NB4 (cell line): ENCODE results near the gene CFAP99.
"Not testable (repeated sequence)": the region's sequence is repeated elsewhere in the genome, so short reads cannot be mapped to it uniquely, and the experiment has no call there.

Experiments used
- DNase-seq: peaks from one replicate; pipeline ENCODE4 v3.0.0; 2010; ENCODE audit warnings: low read depth
- H3K4me3 ChIP-seq: one replicate; pipeline ENCODE4 v1.5.1; 2011; ENCODE audit warnings: mild to moderate bottlenecking, low read depth, low read length, moderate library complexity
- MYC ChIP-seq: IDR thresholded peaks from 2 replicates; pipeline ENCODE4 v1.6.1; 2011; ENCODE audit warnings: low read depth, low read length
- POLR2A ChIP-seq: IDR thresholded peaks from 2 replicates; pipeline ENCODE4 v1.6.1; 2011; ENCODE audit warnings: mild to moderate bottlenecking; ENCODE audit not compliant: insufficient read length; ENCODE audit errors: extremely low read depth
- TF ChIP-seq, protein P1 (sequence below): IDR thresholded peaks from one replicate; pipeline ENCODE4 v1.5.1; 2012; ENCODE audit warnings: low read depth, low read length
- TF ChIP-seq, protein P2 (sequence below): IDR thresholded peaks from 2 replicates; pipeline ENCODE4 v1.6.1; 2011; ENCODE audit warnings: low read depth, low read length

The CFAP99 gene

DNA sequence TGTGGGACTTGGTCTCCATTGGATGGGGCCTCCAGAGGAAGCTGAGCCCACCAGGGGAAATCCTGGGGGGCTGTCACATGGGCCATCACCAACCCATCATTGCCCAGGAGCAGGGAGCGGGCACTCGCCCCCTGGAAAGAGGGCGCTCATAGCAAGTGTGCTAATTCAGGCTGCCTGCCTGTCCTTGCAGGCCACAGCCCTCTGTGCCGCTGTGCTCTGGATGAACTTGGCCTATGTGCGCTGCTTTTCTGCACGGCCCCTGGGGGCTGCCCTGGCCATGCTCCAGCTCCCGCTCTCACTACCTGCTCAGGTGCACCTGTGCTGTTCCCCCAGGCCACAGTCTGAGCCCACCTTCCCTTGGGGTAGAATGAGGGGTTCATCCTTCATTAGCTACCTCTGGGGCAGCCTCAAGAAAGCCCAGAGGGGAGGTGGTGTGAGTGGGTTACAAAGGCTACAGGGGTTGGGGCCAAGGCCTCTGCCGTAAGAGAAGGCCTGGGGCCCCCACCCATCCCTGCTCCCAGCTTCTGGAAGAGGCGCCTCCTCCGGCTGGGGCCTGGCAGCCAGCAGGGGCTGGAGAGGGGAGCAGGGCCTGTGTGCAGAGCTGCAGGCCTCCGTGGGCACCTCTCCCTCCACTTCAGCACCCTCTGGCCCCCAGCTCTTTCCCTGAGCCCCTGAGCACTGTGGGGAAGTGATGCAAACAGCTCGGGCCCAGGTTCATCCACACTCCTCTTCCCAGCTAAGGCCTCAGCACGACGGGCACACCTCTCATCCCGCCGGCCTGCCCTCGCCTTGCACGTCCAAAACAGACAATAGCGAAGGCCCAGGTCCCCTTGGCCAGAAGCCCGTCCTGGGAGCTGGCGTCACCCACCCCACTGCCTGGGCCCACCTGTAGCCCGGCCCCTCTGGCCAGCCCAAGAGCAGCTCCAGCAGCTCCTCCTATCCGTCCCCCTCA, 8.9 kb downstream of the CFAP99 start:
- TF ChIP-seq, protein P1, sequence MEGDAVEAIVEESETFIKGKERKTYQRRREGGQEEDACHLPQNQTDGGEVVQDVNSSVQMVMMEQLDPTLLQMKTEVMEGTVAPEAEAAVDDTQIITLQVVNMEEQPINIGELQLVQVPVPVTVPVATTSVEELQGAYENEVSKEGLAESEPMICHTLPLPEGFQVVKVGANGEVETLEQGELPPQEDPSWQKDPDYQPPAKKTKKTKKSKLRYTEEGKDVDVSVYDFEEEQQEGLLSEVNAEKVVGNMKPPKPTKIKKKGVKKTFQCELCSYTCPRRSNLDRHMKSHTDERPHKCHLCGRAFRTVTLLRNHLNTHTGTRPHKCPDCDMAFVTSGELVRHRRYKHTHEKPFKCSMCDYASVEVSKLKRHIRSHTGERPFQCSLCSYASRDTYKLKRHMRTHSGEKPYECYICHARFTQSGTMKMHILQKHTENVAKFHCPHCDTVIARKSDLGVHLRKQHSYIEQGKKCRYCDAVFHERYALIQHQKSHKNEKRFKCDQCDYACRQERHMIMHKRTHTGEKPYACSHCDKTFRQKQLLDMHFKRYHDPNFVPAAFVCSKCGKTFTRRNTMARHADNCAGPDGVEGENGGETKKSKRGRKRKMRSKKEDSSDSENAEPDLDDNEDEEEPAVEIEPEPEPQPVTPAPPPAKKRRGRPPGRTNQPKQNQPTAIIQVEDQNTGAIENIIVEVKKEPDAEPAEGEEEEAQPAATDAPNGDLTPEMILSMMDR, result no peak
- TF ChIP-seq, protein P2, sequence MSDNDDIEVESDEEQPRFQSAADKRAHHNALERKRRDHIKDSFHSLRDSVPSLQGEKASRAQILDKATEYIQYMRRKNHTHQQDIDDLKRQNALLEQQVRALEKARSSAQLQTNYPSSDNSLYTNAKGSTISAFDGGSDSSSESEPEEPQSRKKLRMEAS, result no peak
- TF ChIP-seq POLR2A (no peak), MYC (no peak)
- no peak for DNase-seq

DNA sequence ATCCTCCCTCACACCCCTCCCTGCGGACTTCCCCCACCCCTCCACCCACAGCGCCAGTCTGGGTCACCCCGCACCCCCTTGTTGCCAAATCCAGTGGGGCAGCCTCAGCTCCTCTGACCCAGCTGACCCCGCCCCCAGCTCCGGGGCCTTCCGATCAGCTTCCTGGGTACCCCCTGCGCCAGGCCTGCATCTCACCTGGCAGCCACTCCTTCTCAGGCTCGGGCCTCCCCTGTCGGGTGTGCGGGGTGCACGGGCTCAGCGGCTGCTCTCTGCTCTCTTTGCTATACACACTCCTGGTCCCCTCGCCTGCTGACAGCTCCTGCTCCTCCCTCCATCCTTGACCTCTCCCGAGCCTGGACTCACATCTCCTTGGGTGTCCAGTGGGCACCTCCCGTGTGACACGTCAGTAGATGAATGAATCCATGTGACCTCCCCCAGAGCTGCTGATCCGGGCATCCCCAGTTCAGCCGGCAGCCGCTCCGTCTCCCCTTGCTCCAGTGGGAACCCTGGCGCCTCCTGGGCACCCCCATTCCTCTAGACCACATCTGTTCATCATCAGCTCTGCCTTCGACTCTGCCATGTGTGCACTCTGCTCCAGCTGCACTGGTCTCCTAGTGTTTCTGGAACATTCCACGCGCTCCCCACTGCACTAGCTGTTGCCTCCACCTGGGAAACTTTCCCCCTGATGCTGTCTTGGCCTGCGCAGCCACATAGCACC, 9.9 kb downstream of the CFAP99 start:
- no peak for TF ChIP-seq MYC
- TF ChIP-seq, protein P1, result no peak
- TF ChIP-seq, protein P2, result no peak
- no peak for TF ChIP-seq POLR2A
- no peak overlapping the region for H3K4me3 ChIP-seq
- DNase-seq, result no peak

More for the DNA sequence above, 8.9 kb downstream of the CFAP99 start:
- H3K4me3 ChIP-seq, result no peak overlapping the region

DNA sequence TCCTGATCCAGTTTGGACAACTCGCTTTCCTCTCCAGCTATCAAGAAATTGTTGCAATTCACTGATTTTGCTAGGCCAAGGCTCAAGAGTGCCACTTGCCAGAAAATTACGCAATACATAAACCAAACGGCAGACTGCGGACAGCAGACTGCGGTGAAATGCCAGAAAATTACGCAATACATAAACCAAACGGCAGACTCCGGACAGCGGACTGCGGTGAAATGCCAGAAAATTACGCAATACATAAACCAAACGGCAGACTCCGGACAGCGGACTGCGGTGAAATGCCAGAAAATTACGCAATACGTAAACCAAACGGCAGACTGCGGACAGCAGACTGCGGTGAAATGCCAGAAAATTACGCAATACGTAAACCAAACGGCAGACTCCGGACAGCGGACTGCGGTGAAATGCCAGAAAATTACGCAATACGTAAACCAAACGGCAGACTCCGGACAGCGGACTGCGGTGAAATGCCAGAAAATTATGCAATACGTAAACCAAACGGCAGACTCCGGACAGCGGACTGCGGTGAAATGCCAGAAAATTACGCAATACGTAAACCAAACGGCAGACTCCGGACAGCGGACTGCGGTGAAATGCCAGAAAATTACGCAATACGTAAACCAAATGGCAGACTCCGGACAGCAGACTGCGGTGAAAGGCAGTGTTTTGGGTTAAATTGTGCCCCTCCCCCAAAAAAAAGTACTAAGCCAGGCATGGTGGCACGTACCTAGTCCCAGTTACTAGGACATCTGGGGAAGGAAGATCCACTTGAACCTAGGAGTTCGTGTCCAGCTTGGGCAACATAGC, 11.4 kb downstream of the CFAP99 start:
- DNase-seq, result peak; percentile 75
- H3K4me3 ChIP-seq, result not testable (repeated sequence)

DNA sequence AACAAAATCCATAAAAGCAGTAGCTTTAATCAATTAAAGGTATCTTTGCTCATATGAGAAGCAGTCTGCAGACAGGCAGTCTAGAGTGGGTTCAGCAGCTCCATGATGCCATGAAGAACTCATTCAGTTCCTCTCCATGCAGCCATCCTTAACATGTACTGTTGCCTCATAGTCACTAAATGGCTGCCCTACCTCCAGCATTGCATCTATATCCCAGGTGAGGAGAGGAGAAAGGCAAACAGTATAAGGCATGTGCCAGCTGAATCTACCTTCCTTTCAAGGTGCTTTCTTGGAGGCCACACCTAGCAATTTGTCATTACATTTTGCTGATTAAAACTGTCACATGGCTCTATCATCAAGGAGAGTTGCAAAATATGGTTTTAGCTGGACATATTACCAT, 13.2 kb downstream of the CFAP99 start:
- TF ChIP-seq MYC (no peak), POLR2A (no peak)
- TF ChIP-seq, protein P1, result no peak
- TF ChIP-seq, protein P2, result no peak
- DNase-seq, result no peak
- H3K4me3 ChIP-seq, result no peak overlapping the region

DNA sequence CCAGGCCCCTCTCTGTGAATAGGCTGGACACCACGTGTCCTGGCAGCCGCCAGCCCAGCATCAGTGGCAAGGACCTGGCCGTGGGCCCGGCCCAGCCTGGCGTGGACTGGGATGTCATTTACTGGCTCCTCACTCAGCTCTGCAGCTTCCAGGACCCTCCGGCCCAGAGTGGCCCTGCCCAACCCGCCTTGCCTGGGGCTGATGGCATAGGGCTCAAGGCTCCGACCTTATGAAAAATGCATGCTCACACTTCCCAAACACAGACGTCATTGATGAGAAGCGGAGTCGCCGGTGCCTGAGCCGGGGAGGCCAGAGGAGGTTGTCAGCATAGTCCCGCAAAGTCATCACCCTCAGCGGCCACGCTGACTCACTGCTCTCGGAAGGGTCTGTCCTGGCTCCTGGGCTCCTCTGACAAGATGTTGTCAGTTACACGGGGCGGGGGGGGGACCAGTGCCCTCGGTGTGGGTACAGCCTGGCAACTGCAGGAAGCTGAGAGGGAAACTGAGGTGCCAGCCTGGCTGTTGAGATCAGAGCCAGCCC, 14.3 kb downstream of the CFAP99 start:
- no peak overlapping the region for H3K4me3 ChIP-seq
- DNase-seq, result no peak
- TF ChIP-seq, protein P1, result no peak
- TF ChIP-seq, protein P2, result no peak
- no peak for TF ChIP-seq MYC
- TF ChIP-seq POLR2A, result no peak
